Tibial nerve (tissue), 4 donors: Measurements from ENCODE around the gene TRPV4.

Experiments
- EP300 ChIP-seq, 2 donors: sonication (generic); formaldehyde crosslinking; IDR thresholded peaks; one replicate each; pipeline ENCODE4 v1.6.1; 2017; ENCODE audit warnings: antibody characterized with exemption in 2 of 2, mild to moderate bottlenecking in 1 of 2
- POLR2A ChIP-seq, 2 donors: fragments of 450-650 bp; IDR thresholded peaks; one replicate each; pipeline ENCODE4 v1.6.1; 2017; ENCODE audit warnings: antibody characterized with exemption in 2 of 2, mild to moderate bottlenecking in 2 of 2, moderate library complexity in 2 of 2
- TF ChIP-seq, protein P1 (sequence below), 5 experiments: fragments of 200-600 bp in 3 of 5; fragments of 450-650 bp in 2 of 5; sonication (generic) in 3 of 5; IDR thresholded peaks; one replicate each; pipeline ENCODE4 v1.5.1; 2016 to 2019; ENCODE audit warnings: antibody characterized with exemption in 5 of 5, mild to moderate bottlenecking in 3 of 5, moderate library complexity in 2 of 5

DNA sequence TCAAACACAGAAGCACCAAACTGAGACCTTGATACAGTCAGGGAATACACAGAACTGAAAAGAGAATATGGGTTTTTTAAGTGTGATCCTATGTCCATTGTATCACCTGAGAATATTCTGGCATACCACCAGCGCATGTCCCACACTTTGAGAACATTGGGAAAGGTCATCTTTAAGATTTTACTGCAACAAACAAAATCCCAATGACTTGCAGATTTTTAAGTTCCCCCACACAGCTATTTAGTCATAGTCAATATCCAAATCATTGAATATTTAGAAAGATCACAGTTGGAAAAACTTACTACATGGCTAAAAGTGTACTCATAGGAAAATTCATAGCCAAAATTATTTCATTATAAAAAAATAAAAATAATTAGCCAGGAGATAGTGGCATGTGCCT is 54.5 kb downstream of the TRPV4 start:
- TF ChIP-seq, protein P1, sequence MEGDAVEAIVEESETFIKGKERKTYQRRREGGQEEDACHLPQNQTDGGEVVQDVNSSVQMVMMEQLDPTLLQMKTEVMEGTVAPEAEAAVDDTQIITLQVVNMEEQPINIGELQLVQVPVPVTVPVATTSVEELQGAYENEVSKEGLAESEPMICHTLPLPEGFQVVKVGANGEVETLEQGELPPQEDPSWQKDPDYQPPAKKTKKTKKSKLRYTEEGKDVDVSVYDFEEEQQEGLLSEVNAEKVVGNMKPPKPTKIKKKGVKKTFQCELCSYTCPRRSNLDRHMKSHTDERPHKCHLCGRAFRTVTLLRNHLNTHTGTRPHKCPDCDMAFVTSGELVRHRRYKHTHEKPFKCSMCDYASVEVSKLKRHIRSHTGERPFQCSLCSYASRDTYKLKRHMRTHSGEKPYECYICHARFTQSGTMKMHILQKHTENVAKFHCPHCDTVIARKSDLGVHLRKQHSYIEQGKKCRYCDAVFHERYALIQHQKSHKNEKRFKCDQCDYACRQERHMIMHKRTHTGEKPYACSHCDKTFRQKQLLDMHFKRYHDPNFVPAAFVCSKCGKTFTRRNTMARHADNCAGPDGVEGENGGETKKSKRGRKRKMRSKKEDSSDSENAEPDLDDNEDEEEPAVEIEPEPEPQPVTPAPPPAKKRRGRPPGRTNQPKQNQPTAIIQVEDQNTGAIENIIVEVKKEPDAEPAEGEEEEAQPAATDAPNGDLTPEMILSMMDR (IDR thresholded peaks at IDR 0.05), result no peak
- TF ChIP-seq EP300 (IDR thresholded peaks at IDR 0.05), result no peak
- TF ChIP-seq POLR2A (IDR thresholded peaks at IDR 0.05), result no peak
